Endothelial cell of umbilical vein (primary cell): Measurements from ENCODE around the gene RFX1. TPM values are rescaled to one million over a fixed set of nuclear protein-coding genes. Genes with fewer than 3 reads are reported as not detected.

ENCODE experiments used
- BruUV-seq: library from RNA; stranded (reverse); fragments of 400-500 nt; replicated peaks from 2 replicates; lab custom pipeline; 2021; lab: Mats Ljungman, UMichigan
- CTCF ChIA-PET: fragments of 300-600, 350-600 bp; sonication (Branson Sonifier 250); formaldehyde crosslinking; loops from one replicate; lab custom pipeline; 2021; ENCODE audit warnings: antibody characterized with exemption, inconsistent platforms; lab: Charles Lee
- POLR2A ChIA-PET: fragments of 300-600, 350-600 bp; sonication (Branson Sonifier 250); formaldehyde crosslinking; loops from one replicate; lab custom pipeline; 2021; ENCODE audit warnings: antibody characterized with exemption, inconsistent platforms; lab: Charles Lee
- DNase-seq: peaks from one replicate; pipeline ENCODE4 v3.0.0-alpha.2; 2011; ENCODE audit warnings: low read depth, low spot score
- FAIRE-seq: peaks from 2 replicates; lab custom pipeline; 2011; peaks lifted over from hg19 to GRCh38; lab: Jason Lieb, UNC
- H2AFZ ChIP-seq: 2 replicates; pipeline ENCODE4 v1.6.0; 2012; ENCODE audit warnings: low read depth, low read length, control low read depth, inconsistent platforms
- H3K27ac ChIP-seq: 2 replicates; pipeline ENCODE4 v1.5.1; 2011; ENCODE audit warnings: low read depth, mild to moderate bottlenecking, control low read depth, low read length, moderate library complexity; ENCODE audit not compliant: insufficient read depth
- H3K27me3 ChIP-seq, 2 experiments: 2 replicates each; pipeline versions ENCODE4 v1.6.0 to v1.6.1; 2011; ENCODE audit warnings: low read length in 2 of 2, mixed read lengths in 1 of 2; ENCODE audit not compliant: control insufficient read depth in 2 of 2, insufficient read depth in 2 of 2
- H3K36me3 ChIP-seq, 2 experiments: 2 replicates in 1 of 2; 3 replicates in 1 of 2; pipeline ENCODE4 v1.5.1; 2011; ENCODE audit warnings: low read length in 2 of 2, mild to moderate bottlenecking in 1 of 2, moderate library complexity in 1 of 2; ENCODE audit not compliant: control insufficient read depth in 2 of 2, insufficient read depth in 2 of 2; ENCODE audit errors: extremely low read depth in 1 of 2
- H3K4me1 ChIP-seq: 3 replicates; pipeline ENCODE4 v1.5.1; 2011; ENCODE audit warnings: mild to moderate bottlenecking, low read length; ENCODE audit not compliant: control insufficient read depth, insufficient read depth; ENCODE audit errors: extremely low read depth
- H3K4me2 ChIP-seq: 2 replicates; pipeline ENCODE4 v1.6.1; 2011; ENCODE audit warnings: low read length, control low read depth, mixed read lengths; ENCODE audit not compliant: insufficient read depth
- H3K4me3 ChIP-seq, 3 experiments: fragments of 200-600 bp in 1 of 3; sonication (generic), shearing (Covaris generic) in 1 of 3; replicated peaks in 1 of 3; 2 replicates each; pipeline ENCODE4 v1.5.1; 2011 to 2016; ENCODE audit warnings: control low read depth in 3 of 3, low read length in 3 of 3, mild to moderate bottlenecking in 2 of 3, inconsistent platforms in 1 of 3, low read depth in 1 of 3, moderate library complexity in 1 of 3; ENCODE audit not compliant: insufficient read depth in 1 of 3
- H3K79me2 ChIP-seq: 2 replicates; pipeline ENCODE4 v1.6.0; 2012; ENCODE audit warnings: low read length, inconsistent platforms; ENCODE audit not compliant: control insufficient read depth, insufficient read depth
- H3K9ac ChIP-seq: replicated peaks from 2 replicates; pipeline ENCODE3; 2011; ENCODE audit warnings: low read length, control low read depth; ENCODE audit not compliant: insufficient read depth; ENCODE audit errors: extremely low read depth
- H3K9me1 ChIP-seq: replicated peaks from 3 replicates; pipeline ENCODE4 v1.6.0; 2011; ENCODE audit warnings: mild to moderate bottlenecking, low read length; ENCODE audit not compliant: control insufficient read depth, insufficient read depth; ENCODE audit errors: extremely low read depth
- H3K9me3 ChIP-seq: replicated peaks from 2 replicates; pipeline ENCODE4 v1.5.1; 2012; ENCODE audit warnings: low read length, inconsistent platforms; ENCODE audit not compliant: control insufficient read depth, insufficient read depth
- H4K20me1 ChIP-seq: replicated peaks from 2 replicates; pipeline ENCODE3; 2011; ENCODE audit warnings: mild to moderate bottlenecking, low read length; ENCODE audit not compliant: control insufficient read depth, insufficient read depth; ENCODE audit errors: extremely low read depth
- MYC ChIP-seq: IDR thresholded peaks from one replicate; pipeline ENCODE4 v1.6.1; 2011; ENCODE audit warnings: mild to moderate bottlenecking, low read depth, low read length
- dilution Hi-C: fragments of 300-500 bp; cut with MboI; formaldehyde crosslinking; loops from one replicate; pipeline ENCODE4 v1.15.0; 2019; ENCODE audit warnings: low sequenced_read_pairs; ENCODE audit not compliant: extremely low pct_ligation_motif_present
- intact Hi-C: fragments of 100-400 bp; cut with micrococcal nuclease; formaldehyde crosslinking; loops from one replicate; pipeline ENCODE4 v1.10.0; 2022
- polyA plus RNA-seq, 4 experiments: library from polyadenylated mRNA; depleted of rRNA in 3 of 4; stranded (reverse) in 3 of 4; unstranded in 1 of 4; fragments of >200 nt; gene quantifications; 2 replicates each; pipeline versions ENCODE4 v1.2.1 to v1.2.3, GENCODE V29; 2011 to 2012; ENCODE audit warnings: missing spikeins in 1 of 4
- total RNA-seq: library from RNA; stranded (reverse); gene quantifications from 2 replicates; pipeline ENCODE4 v1.2.3, GENCODE V29; 2021

RFX1 gene
- total and polyA plus RNA-seq, 2 donors (not counting 3 experiments of a cell fraction or from before 2014, with no cell fraction given), result 2.3 to 14.7 TPM

DNA sequence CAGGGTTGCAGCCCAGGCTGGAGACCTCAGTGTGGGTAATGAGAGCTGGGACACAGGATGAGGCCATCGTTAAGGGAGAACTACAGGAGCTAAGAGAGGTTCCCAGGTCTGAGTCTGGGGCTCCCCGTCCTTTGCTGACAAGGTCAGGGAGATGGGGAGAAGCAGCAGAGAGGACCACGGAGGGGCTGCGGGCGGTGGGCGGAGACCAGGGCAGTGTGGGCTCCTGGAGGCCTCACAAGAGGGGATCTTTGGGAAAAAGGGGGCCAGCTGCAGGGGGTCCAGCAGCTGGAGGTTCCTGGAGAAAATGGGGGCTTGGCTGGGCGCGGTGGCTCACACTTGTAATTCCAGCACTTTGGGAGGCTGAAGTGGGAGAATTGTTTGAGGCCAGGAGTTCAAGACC is 16.0 kb downstream of the RFX1 start:
- Histone ChIP-seq H3K27me3 (no peaks in the 10 kb centered on the region), H3K4me3 (no peak overlapping the region), H2AFZ (no peak overlapping the region), H3K4me1 (peaks cover 22% of the 10 kb centered on the region), H4K20me1 (no peaks in the 10 kb centered on the region), H3K36me3 (no peaks in the 10 kb centered on the region), H3K9me3 (no peaks in the 10 kb centered on the region), H3K79me2 (no peaks in the 10 kb centered on the region), H3K4me2 (no peak overlapping the region), H3K9me1 (no peaks in the 10 kb centered on the region), H3K27ac (no peak overlapping the region), H3K9ac (no peak overlapping the region)
- FAIRE-seq, result no peak
- dilution Hi-C loops, result no loop called here
- intact Hi-C loops, result no loop called here
- no TSS peak for BruUV-seq
- ChIA-PET CTCF (interaction anchor here (1.6 to 1.9 kb wide), 2 partner anchors 14 to 42 kb away, joined by 5 to 8 read pairs; partner anchors contain the start of gene IL27RA), POLR2A (no interaction called here)
- TF ChIP-seq MYC, result no peak
- DNase-seq, result no peak

DNA sequence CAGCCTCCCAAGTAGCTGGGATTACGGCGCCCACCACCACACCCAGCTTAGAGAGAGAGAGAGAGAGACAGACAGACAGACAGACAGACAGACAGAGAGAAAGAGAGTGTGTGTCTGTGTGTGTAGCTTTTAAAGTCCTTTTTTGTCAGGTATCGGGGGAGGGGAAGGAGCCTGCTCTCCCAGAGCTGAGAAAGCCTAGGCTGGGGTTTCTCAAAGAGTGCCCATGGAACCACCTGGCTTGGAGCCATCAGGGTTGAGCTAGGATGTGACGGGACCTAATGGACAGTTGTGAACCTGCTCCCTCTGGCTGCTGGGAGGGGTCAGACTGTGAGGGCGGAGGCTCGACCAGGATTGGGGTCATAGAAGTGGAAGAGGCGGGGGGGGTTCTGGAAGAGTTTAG is 16.6 kb downstream of the RFX1 start:
- no peaks in the 10 kb centered on the region for H4K20me1 ChIP-seq
- dilution Hi-C loops (no loop called here), intact Hi-C loops (no loop called here)
- no peaks in the 10 kb centered on the region for H3K36me3 ChIP-seq
- H2AFZ ChIP-seq, result no peak overlapping the region
- H3K4me1 ChIP-seq, result peaks cover 22% of the 10 kb centered on the region
- no peak overlapping the region for H3K4me3 ChIP-seq
- POLR2A ChIA-PET, result interaction anchor here (0.5 kb wide), 1 partner anchor 28 kb away, joined by 5 read pairs; no protein-coding TSS in a partner anchor
- no peak for DNase-seq
- H3K27ac ChIP-seq, result no peak overlapping the region
- FAIRE-seq, result no peak
- no peak for TF ChIP-seq MYC
- H3K9me3 ChIP-seq, result no peaks in the 10 kb centered on the region
- H3K27me3 ChIP-seq, result no peaks in the 10 kb centered on the region
- no peak overlapping the region for H3K4me2 ChIP-seq
- CTCF ChIA-PET, result interaction anchor here (1.6 to 1.9 kb wide), 2 partner anchors 14 to 42 kb away, joined by 5 to 8 read pairs; partner anchors contain the start of gene IL27RA
- no peaks in the 10 kb centered on the region for H3K9me1 ChIP-seq
- no TSS peak for BruUV-seq
- H3K79me2 ChIP-seq, result no peaks in the 10 kb centered on the region
- no peak overlapping the region for H3K9ac ChIP-seq
